HepG2 (cell line): ENCODE data around the gene KCNQ1OT1. TPM values are rescaled to one million over a fixed set of nuclear protein-coding genes. Genes with fewer than 3 reads are reported as not detected.

ENCODE experiments used
- ARID5B ChIP-seq: IDR thresholded peaks from 2 replicates; pipeline ENCODE4 v1.4.0; 2020; ENCODE audit warnings: mild to moderate bottlenecking, missing genetic modification reagents
- ARNT2 ChIP-seq: sonication (generic); formaldehyde crosslinking; IDR thresholded peaks from 2 replicates; pipeline ENCODE4 v1.8.0; 2022; ENCODE audit warnings: mild to moderate bottlenecking, low read depth, missing genetic modification reagents, moderate library complexity
- BRF2 ChIP-seq: sonication (generic); formaldehyde crosslinking; IDR thresholded peaks from 2 replicates; pipeline ENCODE4 v1.8.1; 2022; ENCODE audit warnings: mild to moderate bottlenecking, missing genetic modification reagents
- DNMT1 ChIP-seq: sonication (generic); formaldehyde crosslinking; IDR thresholded peaks from 2 replicates; pipeline ENCODE4 v1.5.1; 2020; ENCODE audit warnings: mild to moderate bottlenecking, missing genetic modification reagents
- KDM1A ChIP-seq: IDR thresholded peaks from 2 replicates; pipeline ENCODE4 v1.6.1; 2016; ENCODE audit warnings: missing compliant biosample characterization
- MIER3 ChIP-seq: IDR thresholded peaks from 2 replicates; pipeline ENCODE4 v1.6.1; 2016; ENCODE audit warnings: missing compliant biosample characterization, borderline replicate concordance
- POLR2AphosphoS2 ChIP-seq: IDR thresholded peaks from 2 replicates; pipeline ENCODE4 v1.6.1; 2011; ENCODE audit warnings: low read depth, low read length, improper control_type of control experiment
- RBM39 ChIP-seq: fragments of 200-400 bp; formaldehyde crosslinking; IDR thresholded peaks from one replicate; pipeline ENCODE4 v1.6.1; 2018; ENCODE audit warnings: antibody characterized with exemption, mild to moderate bottlenecking, low read depth, low read length; ENCODE audit not compliant: poor library complexity, severe bottlenecking
- ZFP82 ChIP-seq: sonication (generic); formaldehyde crosslinking; IDR thresholded peaks from 2 replicates; pipeline ENCODE4 v1.5.1; 2020; ENCODE audit warnings: mild to moderate bottlenecking, missing genetic modification reagents, borderline replicate concordance
- ZNF660 ChIP-seq: sonication (generic); formaldehyde crosslinking; IDR thresholded peaks from 2 replicates; pipeline ENCODE4 v1.5.1; 2020; ENCODE audit warnings: mild to moderate bottlenecking, low read depth, missing genetic modification reagents, borderline replicate concordance
- ZNF687 ChIP-seq: sonication (generic); formaldehyde crosslinking; IDR thresholded peaks from 2 replicates; pipeline ENCODE4 v1.5.1; 2020; ENCODE audit warnings: mild to moderate bottlenecking, missing genetic modification reagents, moderate library complexity
- polyA plus RNA-seq, 8 experiments: library from polyadenylated mRNA; depleted of rRNA in 3 of 8; stranded (reverse) in 7 of 8; unstranded in 1 of 8; fragments of >200 nt; fragmentation: Illumina TruSeq in 4 of 8; extraction: Trizol in 4 of 8; gene quantifications; 2 replicates each; pipeline versions ENCODE4 v1.2.1 to v1.2.3, GENCODE V29; 2011 to 2016; ENCODE audit warnings: low read depth in 4 of 8, missing spikeins in 1 of 8, mixed read lengths in 1 of 8; ENCODE audit not compliant: insufficient read depth in 1 of 8
- total RNA-seq, 5 experiments: library from RNA; depleted of rRNA; stranded (reverse); fragments of >200 nt; fragmentation: Illumina TruSeq; extraction: Trizol; gene quantifications; 2 replicates each; pipeline ENCODE4 v1.2.3, GENCODE V29; 2016; ENCODE audit warnings: low read depth in 1 of 5
- TF ChIP-seq, protein P1 (sequence below): sonication (generic); formaldehyde crosslinking; IDR thresholded peaks from 2 replicates; pipeline ENCODE4 v1.4.0; 2020; ENCODE audit warnings: missing genetic modification reagents
- TF ChIP-seq, protein P2 (sequence below): sonication (generic); formaldehyde crosslinking; IDR thresholded peaks from 2 replicates; pipeline ENCODE4 v1.8.0; 2022; ENCODE audit warnings: mild to moderate bottlenecking, missing genetic modification reagents; ENCODE audit not compliant: insufficient replicate concordance
- TF ChIP-seq, protein P3 (sequence below): sonication (generic); formaldehyde crosslinking; IDR thresholded peaks from 2 replicates; pipeline ENCODE4 v1.4.0; 2020; ENCODE audit warnings: missing genetic modification reagents, low read depth, mild to moderate bottlenecking, borderline replicate concordance

The KCNQ1OT1 gene
- total and polyA plus RNA-seq, 2 of the 13 experiments (the other 11 are each of a cell fraction or from before 2014, with no cell fraction given): 1.3 to 18.9 TPM

- TF ChIP-seq ZNF687 (CRISPR knock-in tag): peak; percentile 85
- no peak for TF ChIP-seq DNMT1 (CRISPR knock-in tag)
- TF ChIP-seq RBM39: no peak
- no peak for TF ChIP-seq ARNT2 (CRISPR knock-in tag)
- peak; percentile 90 for TF ChIP-seq ARID5B (CRISPR knock-in tag)
- TF ChIP-seq KDM1A: peak; percentile 71; the same call in 1 of the 2 replicates
- peak; percentile 34; the same call in 1 of the 2 replicates for TF ChIP-seq BRF2
- TF ChIP-seq, protein P1, sequence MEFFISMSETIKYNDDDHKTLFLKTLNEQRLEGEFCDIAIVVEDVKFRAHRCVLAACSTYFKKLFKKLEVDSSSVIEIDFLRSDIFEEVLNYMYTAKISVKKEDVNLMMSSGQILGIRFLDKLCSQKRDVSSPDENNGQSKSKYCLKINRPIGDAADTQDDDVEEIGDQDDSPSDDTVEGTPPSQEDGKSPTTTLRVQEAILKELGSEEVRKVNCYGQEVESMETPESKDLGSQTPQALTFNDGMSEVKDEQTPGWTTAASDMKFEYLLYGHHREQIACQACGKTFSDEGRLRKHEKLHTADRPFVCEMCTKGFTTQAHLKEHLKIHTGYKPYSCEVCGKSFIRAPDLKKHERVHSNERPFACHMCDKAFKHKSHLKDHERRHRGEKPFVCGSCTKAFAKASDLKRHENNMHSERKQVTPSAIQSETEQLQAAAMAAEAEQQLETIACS (CRISPR knock-in tag): no peak
- TF ChIP-seq POLR2AphosphoS2: no peak
- TF ChIP-seq, protein P2, sequence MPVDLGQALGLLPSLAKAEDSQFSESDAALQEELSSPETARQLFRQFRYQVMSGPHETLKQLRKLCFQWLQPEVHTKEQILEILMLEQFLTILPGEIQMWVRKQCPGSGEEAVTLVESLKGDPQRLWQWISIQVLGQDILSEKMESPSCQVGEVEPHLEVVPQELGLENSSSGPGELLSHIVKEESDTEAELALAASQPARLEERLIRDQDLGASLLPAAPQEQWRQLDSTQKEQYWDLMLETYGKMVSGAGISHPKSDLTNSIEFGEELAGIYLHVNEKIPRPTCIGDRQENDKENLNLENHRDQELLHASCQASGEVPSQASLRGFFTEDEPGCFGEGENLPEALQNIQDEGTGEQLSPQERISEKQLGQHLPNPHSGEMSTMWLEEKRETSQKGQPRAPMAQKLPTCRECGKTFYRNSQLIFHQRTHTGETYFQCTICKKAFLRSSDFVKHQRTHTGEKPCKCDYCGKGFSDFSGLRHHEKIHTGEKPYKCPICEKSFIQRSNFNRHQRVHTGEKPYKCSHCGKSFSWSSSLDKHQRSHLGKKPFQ (CRISPR knock-in tag): peak; percentile 3
- peak; percentile 59; the same call in 1 of the 2 replicates for TF ChIP-seq MIER3 (CRISPR knock-in tag)
- TF ChIP-seq, protein P3, sequence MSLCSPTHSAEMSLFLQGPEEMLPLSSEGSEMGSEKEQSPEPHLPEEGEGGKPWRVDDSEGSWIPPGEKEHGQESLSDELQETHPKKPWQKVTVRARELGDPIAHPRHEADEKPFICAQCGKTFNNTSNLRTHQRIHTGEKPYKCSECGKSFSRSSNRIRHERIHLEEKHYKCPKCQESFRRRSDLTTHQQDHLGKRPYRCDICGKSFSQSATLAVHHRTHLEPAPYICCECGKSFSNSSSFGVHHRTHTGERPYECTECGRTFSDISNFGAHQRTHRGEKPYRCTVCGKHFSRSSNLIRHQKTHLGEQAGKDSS: 0 out of 2 replicates have a peak, but pooled peaks have one; percentile 45
- TF ChIP-seq ZNF660: no peak
- no peak for TF ChIP-seq ZFP82
Observed at GRCh38 chr11:2563213-2564007, 136.4 kb downstream of the KCNQ1OT1 start (continued).
